Left colon (tissue), 2 donors: ENCODE measurements around the gene AIP. TPM values are rescaled to one million over a fixed set of nuclear protein-coding genes. Genes with fewer than 3 reads are reported as not detected.

ENCODE experiments used
- ATAC-seq: fragments of 200-7000 bp; cut with Tn5 transposase; one replicate; pipeline ENCODE4 v1.9.1; 2020; ENCODE audit warnings: mild to moderate bottlenecking, moderate library complexity
- DNase-seq, 2 donors: peaks; one replicate each; pipeline ENCODE4 v3.0.0-alpha.2; 2020
- intact Hi-C, 2 donors: fragments of 100-400 bp; cut with DNase I in 1 of 2; cut with micrococcal nuclease in 1 of 2; formaldehyde crosslinking; loops; one replicate each; pipeline versions ENCODE4 v1.11.2 to v1.14.0; 2022; cut with DNase I, micrococcal nuclease
- total RNA-seq, 2 donors: library from RNA; stranded (reverse); fragmentation: NEBNext Ultra II Directional; extraction: Animal tissue kit (Norgen Biotek cat#: 25700); gene quantifications; one replicate each; pipeline ENCODE4 v1.2.1, GENCODE V29; 2021
- donor health status: DM: no; HTN: no; CAD: no.
- donor health status: DM: yes; HTN: yes; CAD: no.

AIP gene
- total RNA-seq, 2 donors from 2014 or later, result 31.4 to 49.6 TPM

DNA sequence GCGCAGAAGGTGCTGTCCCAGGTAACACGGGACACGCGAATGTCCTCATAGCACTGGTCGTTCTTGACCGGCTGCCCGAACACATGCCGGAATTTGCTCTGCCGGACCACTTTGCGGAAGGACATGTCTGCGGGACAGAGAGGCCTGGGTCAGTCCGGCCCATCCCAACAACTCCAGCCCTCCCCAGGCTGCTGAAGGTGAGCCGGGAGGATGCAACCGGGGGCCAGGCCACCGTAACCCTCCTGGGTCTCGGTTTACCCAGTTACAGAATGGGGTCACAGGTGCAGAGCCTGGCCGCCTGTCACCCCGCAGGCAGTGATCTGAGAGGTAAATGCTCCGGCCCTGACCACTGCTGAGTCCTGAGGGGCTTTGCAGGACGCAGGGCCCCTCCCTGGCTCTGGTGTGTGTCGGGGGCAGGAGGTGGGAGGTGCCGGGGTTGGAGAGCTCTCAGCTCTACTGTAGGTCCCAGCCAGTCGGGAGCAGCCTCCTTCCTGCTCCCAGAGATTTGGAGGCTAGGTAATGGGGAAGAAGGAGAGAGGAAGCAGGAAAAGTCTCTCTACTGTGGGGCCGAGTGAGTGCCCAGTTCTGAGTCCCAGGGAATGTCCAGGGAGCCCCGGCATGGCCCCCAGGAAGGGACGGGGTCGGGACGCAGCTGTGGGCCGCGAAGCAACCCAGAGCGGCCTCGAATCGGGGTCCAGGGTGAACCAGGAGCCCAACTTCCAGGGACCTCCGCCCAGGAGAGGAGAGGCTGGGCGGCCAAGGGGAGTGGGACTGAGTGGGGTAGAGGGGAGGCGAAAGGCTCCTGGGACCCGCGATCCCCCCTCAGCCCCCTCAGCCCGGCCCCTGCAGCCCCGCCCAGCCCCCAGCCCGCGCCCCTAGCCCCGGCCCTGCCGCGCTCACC, 40.1 kb upstream of the AIP start:
- DNase-seq (no peak), ATAC-seq (peak; percentile 29)
- intact Hi-C loops, result no loop called here

DNA sequence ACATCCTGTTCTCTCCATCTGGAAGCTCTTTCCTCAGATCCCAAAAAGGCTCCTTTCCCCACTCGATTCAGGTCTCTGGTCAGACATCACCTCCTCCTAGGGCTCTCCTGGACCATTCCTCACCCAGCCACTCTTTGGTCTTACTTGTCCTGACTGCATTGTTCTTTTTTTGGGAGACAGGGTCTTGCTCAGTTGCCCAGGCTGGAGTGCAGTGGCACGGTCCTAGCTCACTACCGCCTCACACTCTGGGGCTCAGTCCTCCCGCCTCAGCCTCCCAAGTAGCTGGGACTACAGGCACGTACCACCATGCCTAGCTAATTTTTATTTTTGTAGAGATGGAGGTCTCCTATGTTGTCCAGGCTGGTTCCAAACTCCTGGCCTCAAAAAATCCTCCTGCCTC, 37.3 kb upstream of the AIP start:
- DNase-seq (no peak), ATAC-seq (no peak)
- intact Hi-C loops, result no loop called here

DNA sequence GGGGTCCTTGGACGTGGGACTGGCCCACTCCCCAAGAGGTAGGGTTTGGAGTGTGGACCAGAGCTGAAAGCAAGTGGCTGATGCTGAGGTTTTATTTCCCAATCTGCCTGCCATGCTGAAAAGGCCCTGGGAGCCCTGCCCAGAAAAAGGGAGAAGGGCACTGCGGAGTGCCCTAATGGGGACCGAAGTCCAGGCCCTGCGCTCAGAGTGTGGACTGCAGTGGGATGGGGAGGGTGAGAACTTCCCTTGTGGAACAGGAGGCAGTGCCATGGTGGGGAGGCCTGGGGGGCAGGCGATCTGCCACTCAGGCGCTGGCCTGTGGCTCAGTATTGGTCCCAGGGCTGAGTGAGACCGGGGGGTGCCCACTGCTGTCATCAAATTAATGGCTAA, 34.6 kb upstream of the AIP start:
- intact Hi-C loops, result no loop called here
- ATAC-seq (no peak), DNase-seq (no peak)

DNA sequence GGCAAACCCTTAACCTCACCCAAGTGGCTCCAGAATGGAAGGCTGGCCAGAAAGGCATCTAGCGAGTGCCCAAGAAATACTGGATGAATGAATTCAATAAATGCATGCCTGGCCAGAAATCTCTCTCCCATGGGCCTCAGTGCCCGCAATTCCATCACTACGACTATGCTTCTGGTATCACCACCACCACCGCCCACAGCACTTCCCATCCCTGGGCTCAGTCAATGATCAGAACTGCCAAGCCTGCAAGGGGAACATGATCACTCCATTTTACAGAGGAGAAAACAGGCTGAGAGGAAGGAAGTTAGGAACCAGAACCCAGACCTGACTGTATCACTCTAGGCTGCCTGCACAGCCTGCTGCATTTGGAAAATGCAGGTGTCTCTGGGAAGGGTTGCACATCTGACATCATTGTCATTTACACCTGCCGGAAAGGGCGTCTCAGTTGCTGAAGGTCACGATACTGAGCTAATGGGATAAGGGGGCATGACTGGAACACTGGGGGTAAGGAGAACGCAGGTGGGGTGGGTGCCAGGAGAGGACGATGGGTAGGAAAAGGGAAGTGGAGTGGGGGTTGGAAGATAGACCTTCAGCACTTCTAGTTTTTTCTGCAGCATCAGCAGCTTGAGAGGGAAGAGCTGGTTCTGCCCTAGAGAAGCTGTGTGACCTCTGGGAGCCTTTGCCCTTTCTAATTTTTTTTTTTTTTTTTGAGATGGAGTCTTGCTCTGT, 33.5 kb upstream of the AIP start:
- intact Hi-C loops, result no loop called here
- ATAC-seq (peak; percentile 6), DNase-seq (no peak)

DNA sequence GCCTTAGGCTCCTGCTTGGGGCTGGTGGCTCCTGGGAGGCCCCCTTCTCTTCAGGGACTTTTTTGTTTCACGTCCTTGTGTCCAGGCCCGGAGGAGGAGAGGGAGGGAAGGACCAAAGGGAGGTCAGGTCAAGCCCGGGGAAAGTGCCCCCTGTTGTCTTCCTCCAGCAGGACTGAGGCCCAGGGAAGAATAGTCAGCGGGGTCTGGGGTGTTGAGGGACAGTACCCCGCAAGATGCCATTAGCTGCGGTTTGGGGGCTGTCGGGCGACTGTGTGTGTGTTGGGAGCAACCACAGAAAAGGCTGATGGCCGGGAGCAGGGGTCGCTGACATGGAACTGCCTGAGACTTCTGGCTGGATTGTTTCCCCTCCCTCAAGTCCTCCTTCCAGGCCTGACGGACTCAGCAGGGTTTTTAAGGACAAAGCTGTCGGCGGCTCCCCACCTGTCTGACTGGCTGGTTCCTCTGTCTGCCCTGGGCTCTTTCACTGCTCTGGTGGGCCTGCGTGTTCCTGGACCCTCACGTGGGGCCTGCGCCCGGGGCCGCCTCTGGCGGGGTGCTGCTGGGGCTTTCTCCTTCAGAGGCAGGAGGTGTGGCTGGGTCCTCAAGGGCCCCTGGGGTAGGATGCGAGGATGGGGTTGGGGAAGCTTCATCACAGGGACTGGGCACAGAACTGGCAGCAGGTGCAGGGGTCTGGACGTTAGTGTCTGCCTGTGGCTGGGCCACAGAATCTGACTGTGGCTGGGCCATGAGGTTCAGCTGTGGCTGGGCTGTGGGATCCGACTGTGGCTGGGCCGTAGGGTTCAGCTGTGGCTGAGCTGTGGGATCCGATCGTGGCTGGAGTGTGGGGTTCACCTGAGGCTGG, 31.8 kb upstream of the AIP start:
- DNase-seq, result no peak
- ATAC-seq, result no peak
- intact Hi-C loops, result no loop called here

DNA sequence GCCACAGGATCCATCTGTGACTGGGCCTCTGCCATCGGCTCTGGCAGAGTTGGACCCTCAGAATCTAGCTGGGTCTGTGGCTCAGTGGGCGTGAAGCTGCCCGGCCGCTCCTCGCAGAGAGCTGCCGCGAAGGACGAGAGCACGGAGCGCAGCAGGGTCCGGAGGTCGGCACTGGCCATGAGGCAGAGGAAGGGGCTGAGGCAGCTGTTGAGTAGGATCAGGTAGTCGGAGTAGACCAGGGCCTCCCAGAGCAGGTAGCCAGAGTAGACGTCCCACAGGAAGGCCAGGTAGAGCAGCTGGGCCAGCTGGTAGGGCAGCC, 31.2 kb upstream of the AIP start:
- ATAC-seq, result no peak
- no peak for DNase-seq
- intact Hi-C loops, result no loop called here

DNA sequence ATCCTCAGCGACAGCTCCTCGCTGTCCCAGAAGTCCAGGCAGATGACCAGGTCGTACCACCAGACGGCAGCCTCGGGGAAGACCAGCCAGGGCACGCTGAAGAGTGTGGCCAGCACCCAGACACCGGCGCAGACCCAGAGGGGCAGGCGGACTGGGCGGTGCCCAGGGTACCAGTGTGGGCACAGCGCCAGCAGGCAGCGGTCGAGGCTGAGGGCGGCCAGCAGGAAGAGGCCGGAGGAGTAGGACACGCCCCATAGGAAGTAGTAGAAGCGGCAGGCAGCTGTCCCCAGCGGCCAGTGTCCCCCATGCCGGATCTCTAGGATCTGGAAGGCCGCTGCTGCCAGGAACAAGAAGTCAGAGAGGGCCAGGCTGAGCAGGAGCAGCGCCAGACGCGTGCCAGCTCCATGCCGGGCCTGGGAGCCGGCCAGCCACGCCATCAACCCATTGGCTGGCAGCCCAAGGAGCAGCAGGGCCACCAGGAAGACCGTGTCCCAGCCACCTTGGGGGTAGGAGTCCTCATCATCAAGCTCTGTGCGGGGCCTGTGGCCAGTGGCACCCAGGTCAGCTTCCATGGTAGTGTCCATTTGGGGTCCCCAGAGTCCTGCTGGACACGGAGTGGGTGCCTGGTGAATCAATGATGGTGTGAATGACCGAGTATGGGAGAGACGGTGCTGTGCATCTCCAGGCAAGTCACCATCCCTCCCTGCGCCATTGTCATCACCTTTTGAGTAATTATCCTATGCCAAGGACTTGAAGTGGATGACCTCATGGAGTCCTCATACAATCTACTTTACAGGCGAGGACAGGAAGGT, 30.5 kb upstream of the AIP start, which contains the start of gene GPR152:
Gene GPR152 (minus strand): TSS at position 589 of the 812 bp plus-strand sequence. CDS start 5 bp downstream, at position 584.
- DNase-seq, result no peak
- ATAC-seq, result peak; percentile 66
- intact Hi-C loops, result no loop called here

DNA sequence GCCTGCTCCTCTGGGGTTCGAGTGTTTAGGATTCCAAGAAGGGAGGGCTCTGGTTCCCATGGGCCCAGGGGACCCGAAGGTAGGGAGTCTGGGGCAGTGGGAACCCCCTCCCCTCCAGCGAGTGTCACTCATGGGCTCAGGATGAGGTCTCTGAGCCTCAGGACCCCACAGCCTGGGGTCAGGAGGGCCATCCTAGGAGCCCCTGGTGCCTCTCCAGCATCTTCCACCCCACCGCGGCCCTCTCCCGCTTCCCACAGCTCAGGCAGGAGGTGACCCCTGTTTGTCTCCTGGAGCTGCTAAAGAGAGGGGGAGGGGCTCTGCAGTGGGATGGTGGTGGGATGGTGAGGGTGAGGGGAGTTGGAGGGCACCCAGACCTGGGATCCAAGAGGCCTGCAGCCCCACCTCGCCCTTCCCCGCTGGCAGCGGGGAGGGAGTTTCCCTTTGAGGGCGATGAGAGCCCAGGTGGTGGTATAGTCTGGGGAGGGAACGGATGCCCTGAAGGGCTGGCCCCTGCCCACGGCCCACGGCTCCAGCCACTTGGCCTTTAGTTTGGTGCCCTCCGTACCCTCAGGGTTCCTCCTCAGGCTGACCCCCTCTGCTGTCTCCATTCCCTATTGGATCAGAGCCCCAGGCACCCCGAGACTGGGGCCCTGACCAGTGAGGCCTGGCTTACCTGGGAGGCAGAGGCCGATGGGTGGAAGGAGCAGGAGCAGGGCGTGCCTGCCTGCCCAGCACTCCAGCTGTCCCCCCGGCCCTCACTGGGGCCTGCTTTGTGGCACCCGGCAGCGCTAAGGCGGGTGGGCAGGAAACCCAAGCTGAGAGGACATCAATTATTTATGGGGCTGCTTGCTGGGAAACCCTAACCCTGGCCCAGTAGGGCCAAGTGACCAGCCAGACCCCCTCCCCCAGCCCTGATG, 28.8 kb upstream of the AIP start:
- intact Hi-C loops, result no loop called here
- ATAC-seq, result no peak
- DNase-seq, result no peak

DNA sequence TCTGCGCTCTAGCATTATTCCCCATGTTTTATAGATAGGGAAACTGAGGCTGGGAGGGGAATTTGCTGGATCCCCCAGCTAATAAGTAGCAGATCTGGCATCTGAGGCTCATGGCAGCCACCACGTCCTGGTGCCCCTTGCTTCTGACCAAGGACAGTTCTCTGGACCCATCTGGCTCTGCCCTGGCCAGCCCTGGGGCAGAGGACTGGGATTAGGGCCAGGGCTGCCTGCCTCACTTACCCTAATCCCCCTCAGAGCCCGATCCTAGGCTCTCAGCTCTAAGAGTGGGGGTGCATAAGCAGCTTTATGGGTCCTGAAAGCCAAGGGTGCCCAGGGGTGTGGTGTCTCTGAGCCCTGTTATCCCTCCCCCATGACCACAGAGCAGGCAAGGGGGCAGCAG, 27.8 kb upstream of the AIP start, which contains the start of gene CABP4:
Gene CABP4 (plus strand): TSS at position 301 of the 400 bp plus-strand sequence. CDS start 70 bp downstream, at position 371.
- intact Hi-C loops, result no loop called here
- ATAC-seq (no peak), DNase-seq (no peak)

DNA sequence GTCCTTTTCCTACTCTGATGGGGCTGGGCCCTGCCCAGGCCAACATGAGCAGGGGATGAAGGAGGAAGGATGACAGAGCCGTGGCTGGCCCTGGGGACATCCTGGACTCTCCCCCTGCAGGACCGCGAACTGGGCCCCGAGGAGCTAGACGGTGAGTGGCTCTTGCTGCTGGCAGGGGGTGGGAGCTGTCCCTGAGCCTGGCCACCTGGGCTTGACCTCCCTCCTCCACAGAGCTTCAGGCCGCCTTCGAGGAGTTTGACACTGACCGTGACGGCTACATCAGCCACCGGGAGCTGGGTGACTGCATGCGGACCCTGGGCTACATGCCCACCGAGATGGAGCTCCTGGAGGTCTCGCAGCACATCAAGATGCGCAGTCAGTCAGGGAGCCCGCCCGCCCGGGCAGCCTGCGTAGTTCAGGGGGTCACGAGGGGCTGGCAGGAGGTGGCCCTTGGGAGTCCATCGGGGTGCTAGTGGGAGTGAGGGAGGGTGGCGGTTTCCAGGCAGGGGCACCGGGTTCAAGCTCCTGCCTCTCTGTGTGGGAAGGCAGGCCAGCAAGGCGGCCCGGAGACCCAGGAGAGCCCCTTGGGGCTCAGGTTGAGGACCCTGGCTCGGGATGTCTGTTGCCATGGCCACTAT, 26.6 kb upstream of the AIP start:
- DNase-seq, result no peak
- ATAC-seq, result no peak
- intact Hi-C loops, result no loop called here

DNA sequence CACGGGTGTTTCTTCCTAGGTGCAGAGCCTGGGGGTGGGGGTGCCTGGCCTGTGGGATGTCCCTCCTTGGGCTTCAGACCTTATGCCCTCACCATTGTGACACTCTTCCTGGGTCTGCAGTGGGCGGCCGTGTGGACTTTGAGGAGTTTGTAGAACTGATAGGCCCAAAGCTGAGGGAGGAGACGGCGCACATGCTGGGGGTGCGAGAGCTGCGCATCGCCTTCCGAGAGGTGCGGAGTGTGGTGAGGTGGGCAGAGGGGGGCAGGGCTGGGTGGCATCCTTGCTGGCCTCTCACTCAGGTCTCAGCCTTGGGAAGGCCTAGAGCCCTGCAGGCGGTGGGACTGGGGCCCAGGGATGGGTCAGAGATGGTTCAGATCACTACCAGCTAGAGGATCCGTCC, 25.4 kb upstream of the AIP start:
- ATAC-seq, result no peak
- intact Hi-C loops, result no loop called here
- no peak for DNase-seq

DNA sequence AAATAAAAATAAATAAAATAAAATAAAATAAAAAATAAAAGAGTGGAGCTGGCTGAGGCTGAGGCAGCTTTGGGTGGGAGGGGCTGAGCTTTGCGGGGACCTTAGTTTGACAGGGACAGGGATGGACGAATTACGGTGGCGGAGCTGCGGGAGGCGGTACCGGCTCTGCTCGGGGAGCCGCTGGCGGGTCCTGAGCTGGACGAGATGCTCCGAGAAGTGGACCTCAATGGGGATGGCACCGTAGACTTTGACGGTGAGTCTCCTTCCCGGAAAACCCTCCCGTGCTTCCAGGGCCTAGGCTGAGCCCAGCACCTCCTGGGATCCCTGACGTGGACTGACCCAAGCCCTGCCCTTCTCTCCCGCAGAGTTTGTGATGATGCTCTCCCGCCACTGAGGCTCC, 24.6 kb upstream of the AIP start:
- DNase-seq (no peak), ATAC-seq (no peak)
- intact Hi-C loops, result no loop called here

DNA sequence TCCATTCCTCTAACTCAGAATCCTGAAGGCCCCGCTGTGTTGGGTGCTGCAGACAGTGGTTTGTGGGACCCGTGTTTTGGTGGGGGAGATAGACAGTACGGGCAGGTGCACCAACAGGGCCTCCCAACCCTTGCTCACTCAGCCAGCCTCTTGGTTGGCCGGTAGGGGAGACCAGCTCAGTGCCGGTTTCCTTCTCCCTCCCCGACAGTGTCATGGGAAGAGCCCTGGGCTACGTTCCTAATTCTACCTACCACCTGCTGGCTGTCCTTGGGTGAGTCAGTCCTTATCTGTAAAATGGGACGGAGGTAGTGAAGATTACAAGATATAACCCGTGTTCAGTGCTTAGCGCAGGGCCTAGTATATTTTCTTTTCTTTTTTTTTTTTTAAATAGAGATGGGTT, 19.6 kb upstream of the AIP start:
- intact Hi-C loops, result no loop called here

DNA sequence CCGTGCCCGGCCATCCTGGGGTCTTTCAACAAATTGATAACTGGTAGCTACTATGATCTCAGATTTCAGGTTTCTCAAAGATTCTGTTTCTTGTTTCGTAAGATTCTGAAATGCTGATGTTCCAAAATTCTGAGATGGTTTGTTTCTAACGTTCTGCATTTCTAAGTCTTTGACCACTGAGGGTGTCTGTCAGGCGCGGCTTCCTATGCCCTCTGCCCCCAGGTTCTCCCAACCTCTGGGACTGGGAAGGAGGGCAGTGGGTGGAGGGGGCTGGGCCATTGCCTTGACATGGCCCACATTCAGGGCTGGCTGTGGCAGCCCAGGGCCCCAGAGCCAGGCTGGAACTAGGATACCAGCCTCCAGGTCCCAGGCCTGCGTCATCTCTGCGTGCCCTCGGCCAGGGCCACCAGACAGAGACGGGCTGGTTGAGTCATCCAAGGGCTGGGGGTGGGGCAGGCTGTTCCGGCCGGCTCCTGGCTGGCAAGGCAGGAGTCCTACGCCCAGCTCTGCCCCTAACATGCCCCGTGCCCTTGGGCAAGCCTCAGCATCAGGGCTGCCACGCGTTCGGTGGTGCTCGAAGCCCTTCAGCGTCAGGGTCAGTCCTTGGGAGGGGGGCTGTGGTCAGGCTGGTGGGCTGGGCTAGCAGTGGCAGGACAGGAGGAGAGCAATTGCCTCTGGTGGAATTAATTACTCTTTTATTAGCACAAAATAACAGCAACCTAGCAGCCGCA, 19.0 kb upstream of the AIP start:
- peak; percentile 58 to 79 for DNase-seq
- intact Hi-C loops, result no loop called here
- ATAC-seq, result peak; percentile 40

More for the DNA sequence above, 19.6 kb upstream of the AIP start:
- DNase-seq (no peak), ATAC-seq (no peak)

DNA sequence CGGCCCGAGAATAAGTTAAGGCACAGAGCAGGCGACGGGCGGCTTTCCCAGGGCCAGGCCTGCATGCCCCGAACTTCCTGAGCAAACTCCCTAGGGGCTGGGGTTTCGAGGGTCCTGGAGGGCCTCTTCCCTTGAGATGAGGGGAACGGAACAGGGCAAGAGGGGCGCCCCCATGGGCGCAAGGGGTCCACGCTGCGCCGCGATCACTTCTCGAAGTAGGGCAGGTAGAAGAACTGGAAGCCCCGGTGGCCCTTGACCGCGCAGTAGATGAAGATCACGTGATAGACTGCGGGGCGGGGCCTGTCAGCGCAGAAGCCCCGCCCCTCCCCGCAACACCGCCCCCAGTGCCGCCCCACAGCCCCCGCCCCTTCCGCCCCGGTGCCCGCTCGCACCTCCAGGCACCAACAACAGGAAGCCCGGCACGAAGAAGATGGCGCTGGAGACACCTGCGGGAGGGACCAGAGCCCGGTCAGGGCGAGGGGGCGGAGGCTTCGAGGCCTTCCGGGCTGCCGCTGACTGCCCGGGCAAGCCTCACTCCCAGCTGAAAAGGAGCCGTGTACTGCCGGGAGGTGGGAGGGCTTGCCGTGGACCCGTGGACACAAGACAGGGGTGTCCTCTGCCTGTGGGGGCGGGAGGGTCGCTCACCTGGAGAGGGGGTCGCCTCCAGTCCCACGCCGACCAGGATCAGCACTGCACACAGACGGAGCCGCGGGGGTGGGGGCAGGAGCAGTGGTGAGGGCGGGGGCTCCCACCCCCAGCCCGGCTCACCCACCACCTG, 18.2 kb upstream of the AIP start:
- intact Hi-C loops, result no loop called here
- ATAC-seq (peak; percentile 79), DNase-seq (peak; percentile 92 to 95)

DNA sequence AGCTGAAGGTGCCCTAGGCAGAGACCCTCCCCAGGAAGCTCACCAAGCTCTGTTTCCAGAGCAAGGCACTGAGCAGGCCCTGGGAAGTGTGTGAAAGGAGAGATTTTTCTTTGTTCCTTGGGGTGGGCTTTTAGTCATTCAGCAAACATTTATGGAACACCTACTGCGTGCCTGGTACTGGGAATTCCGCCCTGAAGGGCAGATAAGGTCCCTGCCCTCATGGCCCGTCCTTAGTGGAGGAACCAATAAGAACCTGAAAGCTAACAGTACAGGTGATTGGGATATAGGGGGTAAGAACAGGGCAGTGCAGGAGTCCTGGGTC, 17.7 kb upstream of the AIP start:
- DNase-seq (no peak), ATAC-seq (peak; percentile 3)
- intact Hi-C loops, result no loop called here
